ENCODE measurements around the gene TNF.

Gene TNF

DNA sequence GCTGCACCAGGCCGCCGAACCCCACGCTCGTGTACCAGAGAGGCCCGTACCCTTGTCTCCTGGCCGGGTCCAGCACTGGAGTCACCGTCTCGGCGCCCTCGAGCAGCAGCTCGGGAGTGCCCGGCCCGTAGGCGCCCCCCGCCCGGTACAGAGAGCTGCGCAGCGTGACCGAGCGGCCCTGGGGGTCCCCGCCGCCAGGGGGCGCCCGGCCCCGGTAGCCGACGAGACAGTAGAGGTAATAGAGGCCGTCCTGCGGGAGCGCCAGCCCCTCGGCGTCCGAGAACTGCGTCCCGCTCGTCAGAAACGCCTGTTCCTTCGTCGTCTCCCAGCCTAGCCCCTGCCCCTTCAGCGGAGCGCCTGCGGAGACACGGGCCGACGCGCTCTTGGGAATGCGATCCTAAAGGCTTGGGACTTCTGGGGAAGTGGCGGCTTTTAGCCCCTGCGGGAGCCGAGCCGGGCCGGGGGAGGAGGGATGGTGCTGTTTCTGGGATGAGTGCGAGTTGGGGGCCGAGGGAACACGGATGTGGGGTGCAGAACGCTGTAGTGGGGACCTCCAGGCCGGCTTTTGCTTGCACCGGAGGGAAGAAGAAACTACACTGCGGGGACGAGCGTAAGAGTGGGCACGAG is 5.6 kb downstream of the TNF start:
- TF ChIP-seq, protein P1, sequence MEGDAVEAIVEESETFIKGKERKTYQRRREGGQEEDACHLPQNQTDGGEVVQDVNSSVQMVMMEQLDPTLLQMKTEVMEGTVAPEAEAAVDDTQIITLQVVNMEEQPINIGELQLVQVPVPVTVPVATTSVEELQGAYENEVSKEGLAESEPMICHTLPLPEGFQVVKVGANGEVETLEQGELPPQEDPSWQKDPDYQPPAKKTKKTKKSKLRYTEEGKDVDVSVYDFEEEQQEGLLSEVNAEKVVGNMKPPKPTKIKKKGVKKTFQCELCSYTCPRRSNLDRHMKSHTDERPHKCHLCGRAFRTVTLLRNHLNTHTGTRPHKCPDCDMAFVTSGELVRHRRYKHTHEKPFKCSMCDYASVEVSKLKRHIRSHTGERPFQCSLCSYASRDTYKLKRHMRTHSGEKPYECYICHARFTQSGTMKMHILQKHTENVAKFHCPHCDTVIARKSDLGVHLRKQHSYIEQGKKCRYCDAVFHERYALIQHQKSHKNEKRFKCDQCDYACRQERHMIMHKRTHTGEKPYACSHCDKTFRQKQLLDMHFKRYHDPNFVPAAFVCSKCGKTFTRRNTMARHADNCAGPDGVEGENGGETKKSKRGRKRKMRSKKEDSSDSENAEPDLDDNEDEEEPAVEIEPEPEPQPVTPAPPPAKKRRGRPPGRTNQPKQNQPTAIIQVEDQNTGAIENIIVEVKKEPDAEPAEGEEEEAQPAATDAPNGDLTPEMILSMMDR (conservative IDR thresholded peaks at IDR 0.05; ENCODE audit: low read length), result peak; percentile 82
- no peak for TF ChIP-seq EZH2phosphoT487 (IDR thresholded peaks at IDR 0.05; ENCODE audit: borderline replicate concordance)
- Histone ChIP-seq H3K4me1 (ENCODE audit: insufficient read depth, low read length, poor library complexity, severe bottlenecking) (peaks cover 61% of the 10 kb centered on the region), H3K9me2 (replicated peaks; ENCODE audit: low read depth, low read length) (no peaks in the 10 kb centered on the region), H3F3A (ENCODE audit: low read depth) (no peaks in the 10 kb centered on the region), H4K20me1 (ENCODE audit: insufficient read depth, low read length, poor library complexity, severe bottlenecking) (no peaks in the 10 kb centered on the region), H3K36me3 (ENCODE audit: insufficient read depth, low read length) (no peaks in the 10 kb centered on the region), H3K4me3 (ENCODE audit: low read length, poor library complexity, severe bottlenecking) (peak overlapping the region; percentile 99), H3K9ac (ENCODE audit: low read depth, low read length, poor library complexity, severe bottlenecking) (peak overlapping the region; percentile 100), H3K27me3 (ENCODE audit: insufficient read depth, low read length, poor library complexity, severe bottlenecking) (no peaks in the 10 kb centered on the region), H3K79me2 (ENCODE audit: insufficient read depth, low read length) (peaks cover 19% of the 10 kb centered on the region), H2AFZ (ENCODE audit: low read length) (peak overlapping the region; percentile 83), H3K4me2 (ENCODE audit: low read depth, low read length, poor library complexity, severe bottlenecking) (peak overlapping the region; percentile 92), H3K9me3 (ENCODE audit: insufficient read depth, low read depth, low read length) (no peaks in the 10 kb centered on the region)

DNA sequence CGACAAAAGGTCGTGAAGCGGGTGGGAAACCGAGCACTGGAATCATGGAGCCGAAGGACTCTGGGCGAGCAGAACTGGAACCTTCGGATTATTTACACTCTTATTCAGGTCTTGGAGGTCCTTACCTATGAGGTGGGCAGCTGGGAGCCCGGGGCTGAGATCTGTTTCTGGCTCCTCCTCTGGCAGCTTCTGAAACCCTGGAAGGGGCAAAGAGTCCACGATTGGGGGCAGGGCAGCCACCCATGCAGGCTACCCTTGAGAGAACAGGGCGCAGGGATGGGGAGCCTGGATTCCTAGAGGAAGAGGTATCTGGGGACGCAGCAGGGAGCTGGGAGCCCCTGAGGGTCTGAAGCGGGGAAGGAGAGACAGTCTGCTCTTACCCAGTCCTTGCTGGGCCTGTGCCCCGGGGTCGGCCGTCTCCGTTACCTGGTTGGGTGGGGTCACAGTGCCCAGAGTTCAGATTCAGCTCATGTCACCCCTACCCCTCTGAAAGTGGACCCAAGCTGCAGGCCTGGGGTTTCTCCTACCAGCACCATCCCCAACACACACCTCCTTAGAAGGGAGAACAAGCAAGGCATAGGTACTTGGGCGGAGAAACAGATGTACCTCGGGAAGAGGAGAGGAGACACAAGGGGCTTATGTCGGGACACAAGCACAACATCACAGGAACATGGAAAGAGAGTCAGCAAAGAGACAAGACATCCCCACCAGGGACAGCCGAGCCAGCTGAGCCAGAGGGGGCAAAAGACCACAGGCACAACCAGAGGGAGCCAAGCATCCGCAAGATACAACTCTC is 6.3 kb downstream of the TNF start:
- peak overlapping the region; percentile 92 for H3K4me2 ChIP-seq (ENCODE audit: low read depth, low read length, poor library complexity, severe bottlenecking)

DNA sequence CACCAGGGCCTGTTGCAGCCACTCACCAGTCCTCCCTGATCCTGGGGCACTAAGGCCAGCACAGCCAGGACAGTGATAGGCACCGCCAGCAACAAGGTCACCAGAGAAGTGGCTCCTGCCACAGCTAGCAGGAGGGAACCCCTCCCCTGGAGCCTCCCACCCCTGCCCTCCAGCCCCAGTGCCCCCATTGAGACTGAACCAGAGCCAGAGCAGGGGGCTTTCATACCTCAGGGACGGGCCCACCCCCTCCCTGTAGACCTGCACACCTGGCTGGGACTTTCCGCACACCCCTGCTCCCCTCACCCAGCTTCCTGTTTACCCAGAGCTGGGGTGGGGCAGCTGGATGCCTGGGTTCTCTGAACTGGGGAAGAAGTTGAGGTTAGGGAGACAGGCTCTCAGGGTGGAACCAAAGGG is 6.9 kb downstream of the TNF start, which contains the start of gene LTB:
Gene LTB, minus strand, starts transcription at position 195 of the 414 bp plus-strand sequence. Its CDS starts 7 bp downstream, at position 188.
- peak within 1 kb of the TSS; percentile 77 for H2AFZ ChIP-seq (ENCODE audit: low read length)
- no peak for TF ChIP-seq EZH2phosphoT487 (IDR thresholded peaks at IDR 0.05; ENCODE audit: borderline replicate concordance)
- TF ChIP-seq, protein P1 (conservative IDR thresholded peaks at IDR 0.05; ENCODE audit: low read length), result no peak
- H3K4me3 ChIP-seq (ENCODE audit: low read length, poor library complexity, severe bottlenecking), result peak within 1 kb of the TSS; percentile 99
- H3K4me1 ChIP-seq (ENCODE audit: insufficient read depth, low read length, poor library complexity, severe bottlenecking), result peaks cover 60% of the 10 kb centered on the region
- H3K36me3 ChIP-seq (ENCODE audit: insufficient read depth, low read length), result no peaks in the 10 kb centered on the region
- peak within 1 kb of the TSS; percentile 100 for H3K9ac ChIP-seq (ENCODE audit: low read depth, low read length, poor library complexity, severe bottlenecking)
- no peaks in the 10 kb centered on the region for H3K27me3 ChIP-seq (ENCODE audit: insufficient read depth, low read length, poor library complexity, severe bottlenecking)
- H3K9me2 ChIP-seq (replicated peaks; ENCODE audit: low read depth, low read length), result no peaks in the 10 kb centered on the region
- no peaks in the 10 kb centered on the region for H4K20me1 ChIP-seq (ENCODE audit: insufficient read depth, low read length, poor library complexity, severe bottlenecking)
- peak within 1 kb of the TSS; percentile 92 for H3K4me2 ChIP-seq (ENCODE audit: low read depth, low read length, poor library complexity, severe bottlenecking)
- H3F3A ChIP-seq (ENCODE audit: low read depth), result peaks cover 3% of the 10 kb centered on the region; the same call in 1 of the 2 replicates
- peaks cover 21% of the 10 kb centered on the region for H3K79me2 ChIP-seq (ENCODE audit: insufficient read depth, low read length)
- H3K9me3 ChIP-seq (ENCODE audit: insufficient read depth, low read depth, low read length), result no peaks in the 10 kb centered on the region

More for the DNA sequence above, 6.3 kb downstream of the TNF start:
- Histone ChIP-seq H3K9me2 (replicated peaks; ENCODE audit: low read depth, low read length) (no peaks in the 10 kb centered on the region), H3K9ac (ENCODE audit: low read depth, low read length, poor library complexity, severe bottlenecking) (peak overlapping the region; percentile 100), H3F3A (ENCODE audit: low read depth) (no peaks in the 10 kb centered on the region), H3K4me1 (ENCODE audit: insufficient read depth, low read length, poor library complexity, severe bottlenecking) (peaks cover 60% of the 10 kb centered on the region), H3K36me3 (ENCODE audit: insufficient read depth, low read length) (no peaks in the 10 kb centered on the region), H2AFZ (ENCODE audit: low read length) (peak overlapping the region; percentile 77), H3K9me3 (ENCODE audit: insufficient read depth, low read depth, low read length) (no peaks in the 10 kb centered on the region), H4K20me1 (ENCODE audit: insufficient read depth, low read length, poor library complexity, severe bottlenecking) (no peaks in the 10 kb centered on the region), H3K4me3 (ENCODE audit: low read length, poor library complexity, severe bottlenecking) (peak overlapping the region; percentile 99), H3K79me2 (ENCODE audit: insufficient read depth, low read length) (peaks cover 19% of the 10 kb centered on the region), H3K27me3 (ENCODE audit: insufficient read depth, low read length, poor library complexity, severe bottlenecking) (no peaks in the 10 kb centered on the region)
- TF ChIP-seq EZH2phosphoT487 (IDR thresholded peaks at IDR 0.05; ENCODE audit: borderline replicate concordance), result no peak
- TF ChIP-seq, protein P1 (conservative IDR thresholded peaks at IDR 0.05; ENCODE audit: low read length), result no peak

Measured in Loucy (cell line).